ENCODE data around the gene RYR2.
A peak's percentile ranks its signal among the peaks of the same experiment; 100 is the strongest.

RYR2 gene

DNA sequence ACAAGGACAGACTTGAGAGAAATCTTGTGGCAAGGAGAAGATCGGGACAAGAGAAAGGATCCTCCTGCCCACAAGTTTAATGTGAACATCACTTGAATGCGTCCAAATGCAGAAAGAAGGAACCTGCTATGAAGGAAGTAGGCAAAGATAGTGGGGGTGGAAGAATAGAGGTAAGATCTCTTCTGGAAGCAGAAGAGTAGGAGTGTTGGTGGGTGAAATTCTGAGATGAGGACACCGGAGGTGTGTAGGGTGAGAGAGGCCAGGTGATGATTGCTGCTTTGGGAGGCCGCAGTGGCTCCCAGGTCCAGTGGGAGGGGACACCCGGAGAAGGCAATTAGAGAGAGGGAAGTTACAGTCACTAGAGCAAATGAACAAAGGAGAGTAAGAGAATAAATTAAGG lies 6.8 kb downstream of the RYR2 start:
- DNase-seq (ENCODE audit: low spot score): no peak
- TF ChIP-seq CTCF (IDR thresholded peaks at IDR 0.05): no peak
- Histone ChIP-seq H3K27ac (no peak overlapping the region), H3K4me3 (no peak overlapping the region)

GRCh38 chr1:237050185-237050584 lies 8.2 kb downstream of the RYR2 start:
- no peak for TF ChIP-seq CTCF (IDR thresholded peaks at IDR 0.05)
- no peak for DNase-seq (ENCODE audit: low spot score)
- Histone ChIP-seq H3K4me3 (no peak overlapping the region), H3K27ac (no peak overlapping the region)

GRCh38 chr1:237050915-237051314 lies 8.9 kb downstream of the RYR2 start:
- Histone ChIP-seq H3K27ac (no peak overlapping the region), H3K4me3 (no peak overlapping the region)
- no peak for DNase-seq (ENCODE audit: low spot score)
- no peak for TF ChIP-seq CTCF (IDR thresholded peaks at IDR 0.05)

GRCh38 chr1:237054313-237054712 lies 12.3 kb downstream of the RYR2 start:
- no peak for DNase-seq (ENCODE audit: low spot score)
- H3K4me3 ChIP-seq: no peak overlapping the region
- no peak overlapping the region for H3K27ac ChIP-seq
- TF ChIP-seq CTCF (IDR thresholded peaks at IDR 0.05): no peak

GRCh38 chr1:237058470-237058869 lies 16.5 kb downstream of the RYR2 start:
- DNase-seq (ENCODE audit: low spot score): no peak
- no peak for TF ChIP-seq CTCF (IDR thresholded peaks at IDR 0.05)
- Histone ChIP-seq H3K4me3 (no peak overlapping the region), H3K27ac (peak overlapping the region in 1 of 2 donors; percentile 70)

DNA sequence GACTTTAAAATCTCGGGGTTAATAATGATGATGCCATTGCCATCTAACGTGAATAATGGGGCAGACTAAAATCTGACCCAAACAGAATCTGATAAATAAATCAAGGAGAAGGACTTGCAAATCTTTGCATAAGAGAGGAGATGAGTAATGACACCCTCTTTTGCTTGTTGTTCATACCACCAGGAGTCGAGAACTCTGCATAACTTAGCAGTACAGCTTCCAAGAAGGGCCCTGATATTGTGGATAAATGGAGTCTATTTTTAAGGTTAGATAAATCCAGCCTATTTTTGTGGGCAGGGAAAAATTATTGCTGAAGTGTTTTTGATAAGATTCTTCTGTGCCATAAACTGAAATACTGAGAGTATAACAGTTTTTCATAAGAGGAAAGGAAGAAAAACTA lies 17.3 kb downstream of the RYR2 start:
- no peak for TF ChIP-seq CTCF (IDR thresholded peaks at IDR 0.05)
- H3K27ac ChIP-seq: peak overlapping the region; percentile 56 to 70
- H3K4me3 ChIP-seq: peak overlapping the region; percentile 15
- no peak for DNase-seq (ENCODE audit: low spot score)

DNA sequence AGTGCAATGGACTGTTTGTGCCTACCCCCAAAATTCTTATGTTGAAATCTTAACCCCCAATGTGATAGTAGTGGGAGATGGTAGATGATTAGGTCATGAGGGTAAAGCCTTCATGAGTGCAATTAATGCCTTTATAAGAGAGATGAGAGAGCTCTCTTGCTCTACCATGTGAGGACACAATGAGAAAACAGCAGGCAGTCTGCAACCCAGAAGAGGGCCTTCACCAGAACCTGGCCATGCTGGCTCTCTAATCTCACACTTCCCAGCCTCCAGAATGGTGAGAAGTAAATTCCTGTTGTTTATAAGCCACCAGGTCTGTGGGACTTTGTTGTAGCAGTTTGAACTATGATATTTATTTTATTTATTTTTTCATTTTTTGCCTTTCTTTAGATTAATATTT lies 21.0 kb downstream of the RYR2 start:
- H3K4me3 ChIP-seq: no peak overlapping the region
- H3K27ac ChIP-seq: no peak overlapping the region
- no peak for TF ChIP-seq CTCF (IDR thresholded peaks at IDR 0.05)
- DNase-seq (ENCODE audit: low spot score): no peak
